Natural killer cell (primary cell): ENCODE results near the gene LCLAT1. TPM values are rescaled to one million over a fixed set of nuclear protein-coding genes. Genes with fewer than 3 reads are reported as not detected.

ENCODE experiments used
- ATAC-seq, 3 donors: fragments of 150-1000 bp in 2 of 3; fragments of 200-7000 bp in 1 of 3; cut with Tn5 transposase; 1 replicate in 1 of 3; 2 replicates in 2 of 3; pipeline ENCODE4 v1.10.0; 2021; ENCODE audit warnings: mild to moderate bottlenecking in 2 of 3, moderate library complexity in 2 of 3
- DNase-seq, 2 donors: peaks; one replicate each; pipeline versions ENCODE4 v3.0.0 to v3.0.0-alpha.2; 2013 to 2021; ENCODE audit warnings: mixed read lengths in 1 of 2
- H3K27ac ChIP-seq: one replicate; pipeline ENCODE4 v1.5.1; 2013; ENCODE audit warnings: mild to moderate bottlenecking, low read length
- H3K27me3 ChIP-seq: one replicate; pipeline ENCODE4 v1.6.1; 2013; ENCODE audit warnings: low read length; ENCODE audit not compliant: control insufficient read depth, insufficient read depth
- H3K36me3 ChIP-seq: one replicate; pipeline ENCODE4 v1.6.1; 2013; ENCODE audit warnings: low read length; ENCODE audit not compliant: control insufficient read depth, insufficient read depth
- H3K4me1 ChIP-seq: one replicate; pipeline ENCODE4 v1.6.1; 2013; ENCODE audit warnings: low read length; ENCODE audit not compliant: control insufficient read depth, insufficient read depth
- H3K4me3 ChIP-seq: one replicate; pipeline ENCODE4 v1.5.1; 2013; ENCODE audit warnings: low read length
- H3K9me3 ChIP-seq: one replicate; pipeline ENCODE4 v1.6.1; 2013; ENCODE audit warnings: low read length; ENCODE audit not compliant: control insufficient read depth, insufficient read depth
- H3K27ac Mint-ChIP-seq, 2 donors: one replicate each; pipeline ENCODE4 v1.8.0; 2022; ENCODE audit warnings: mild to moderate bottlenecking in 2 of 2, mixed read lengths in 2 of 2, moderate library complexity in 1 of 2
- H3K27me3 Mint-ChIP-seq, 2 donors: one replicate each; pipeline ENCODE4 v1.8.0; 2022; ENCODE audit warnings: low read depth in 2 of 2, mixed read lengths in 2 of 2
- H3K36me3 Mint-ChIP-seq: one replicate; pipeline ENCODE4 v1.8.0; 2022; ENCODE audit warnings: mixed read lengths
- H3K4me1 Mint-ChIP-seq, 2 donors: one replicate each; pipeline ENCODE4 v1.8.0; 2022; ENCODE audit warnings: mixed read lengths in 2 of 2
- H3K4me3 Mint-ChIP-seq: one replicate; pipeline ENCODE4 v1.8.0; 2022; ENCODE audit warnings: mild to moderate bottlenecking, moderate library complexity, mixed read lengths
- H3K9me3 Mint-ChIP-seq, 2 donors: one replicate each; pipeline ENCODE4 v1.8.0; 2022; ENCODE audit warnings: mixed read lengths in 2 of 2
- WGBS: methylation state at CpG from one replicate; pipeline ENCODE4 v1.1.7; 2013; ENCODE audit warnings: missing lambda C conversion rate; ENCODE audit not compliant: insufficient coverage; 5-methylcytosine and 5-hydroxymethylcytosine counted together
- intact Hi-C: fragments of 100-400 bp; cut with micrococcal nuclease; formaldehyde crosslinking; loops from one replicate; pipeline ENCODE4 v1.14.2; 2022
- total RNA-seq, 4 donors: library from RNA; stranded (reverse); fragments of 120-200 nt in 1 of 4; gene quantifications; one replicate each; pipeline versions ENCODE4 v1.2.3 to v1.2.4, GENCODE V29; 2013 to 2022
- TF ChIP-seq, protein P1 (sequence below): fragments of 200-600 bp; IDR thresholded peaks from one replicate; pipeline ENCODE4 v1.8.0; 2022; ENCODE audit warnings: antibody characterized with exemption

Gene LCLAT1
- total RNA-seq, 3 donors from 2014 or later (not counting 1 experiment from before 2014, with no cell fraction given) = 13.0 to 16.2 (median 14.2) TPM

DNA sequence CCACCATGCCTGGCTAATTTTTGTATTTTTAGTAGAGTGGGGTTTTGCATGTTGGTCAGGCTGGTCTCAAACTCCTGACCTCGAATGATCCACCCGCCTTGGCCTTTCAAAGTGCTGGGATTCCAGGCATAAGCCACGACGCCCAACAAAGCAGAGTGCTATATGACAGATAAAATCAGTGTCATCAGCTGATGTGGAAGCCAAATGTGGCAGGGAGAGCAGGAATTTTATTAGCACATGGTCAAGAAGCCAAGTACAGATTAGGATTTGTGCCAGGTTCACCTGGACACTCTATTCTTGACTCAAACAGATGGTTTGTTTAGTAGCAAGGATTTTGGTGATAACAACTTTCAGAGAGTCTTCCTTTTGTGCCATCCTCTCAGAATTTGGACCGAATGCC lies 62.7 kb downstream of the LCLAT1 start:
- intact Hi-C loops = no loop called here
- TF ChIP-seq, protein P1, sequence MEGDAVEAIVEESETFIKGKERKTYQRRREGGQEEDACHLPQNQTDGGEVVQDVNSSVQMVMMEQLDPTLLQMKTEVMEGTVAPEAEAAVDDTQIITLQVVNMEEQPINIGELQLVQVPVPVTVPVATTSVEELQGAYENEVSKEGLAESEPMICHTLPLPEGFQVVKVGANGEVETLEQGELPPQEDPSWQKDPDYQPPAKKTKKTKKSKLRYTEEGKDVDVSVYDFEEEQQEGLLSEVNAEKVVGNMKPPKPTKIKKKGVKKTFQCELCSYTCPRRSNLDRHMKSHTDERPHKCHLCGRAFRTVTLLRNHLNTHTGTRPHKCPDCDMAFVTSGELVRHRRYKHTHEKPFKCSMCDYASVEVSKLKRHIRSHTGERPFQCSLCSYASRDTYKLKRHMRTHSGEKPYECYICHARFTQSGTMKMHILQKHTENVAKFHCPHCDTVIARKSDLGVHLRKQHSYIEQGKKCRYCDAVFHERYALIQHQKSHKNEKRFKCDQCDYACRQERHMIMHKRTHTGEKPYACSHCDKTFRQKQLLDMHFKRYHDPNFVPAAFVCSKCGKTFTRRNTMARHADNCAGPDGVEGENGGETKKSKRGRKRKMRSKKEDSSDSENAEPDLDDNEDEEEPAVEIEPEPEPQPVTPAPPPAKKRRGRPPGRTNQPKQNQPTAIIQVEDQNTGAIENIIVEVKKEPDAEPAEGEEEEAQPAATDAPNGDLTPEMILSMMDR = no peak
- 83% methylated on average over 5 of the region's 5 CpGs for WGBS

GRCh38 chr2:30510409-30510808 lies 63.4 kb downstream of the LCLAT1 start:
- TF ChIP-seq, protein P1 = no peak
- DNase-seq = no peak
- Mint-ChIP-seq H3K27me3 (no peaks in the 10 kb centered on the region), H3K36me3 (peaks cover 11% of the 10 kb centered on the region), H3K27ac (peak overlapping the region in 1 of 2 donors; percentile 5), H3K9me3 (no peaks in the 10 kb centered on the region), H3K4me3 (no peak overlapping the region), H3K4me1 (peaks cover 51 to 60% of the 10 kb centered on the region in 2 donors)
- intact Hi-C loops = no loop called here
- H3K36me3 ChIP-seq = no peaks in the 10 kb centered on the region
- no peak for ATAC-seq
- H3K9me3 ChIP-seq = no peaks in the 10 kb centered on the region
- WGBS = 100% methylated on average over 1 of the region's 4 CpGs
- H3K27me3 ChIP-seq = no peaks in the 10 kb centered on the region
- H3K4me3 ChIP-seq = no peak overlapping the region
- H3K27ac ChIP-seq = no peak overlapping the region
- H3K4me1 ChIP-seq = no peaks in the 10 kb centered on the region

More for the DNA sequence above, 62.7 kb downstream of the LCLAT1 start:
- Mint-ChIP-seq H3K4me3 (no peak overlapping the region), H3K27ac (no peak overlapping the region), H3K27me3 (no peaks in the 10 kb centered on the region), H3K4me1 (peaks cover 52 to 61% of the 10 kb centered on the region in 2 donors), H3K36me3 (peaks cover 11% of the 10 kb centered on the region), H3K9me3 (no peaks in the 10 kb centered on the region)
- H3K9me3 ChIP-seq = no peaks in the 10 kb centered on the region
- no peak for ATAC-seq
- H3K4me3 ChIP-seq = no peak overlapping the region
- H3K27me3 ChIP-seq = no peaks in the 10 kb centered on the region
- no peak overlapping the region for H3K27ac ChIP-seq
- no peak for DNase-seq
- H3K4me1 ChIP-seq = peaks cover under 1% of the 10 kb centered on the region
- H3K36me3 ChIP-seq = no peaks in the 10 kb centered on the region

DNA sequence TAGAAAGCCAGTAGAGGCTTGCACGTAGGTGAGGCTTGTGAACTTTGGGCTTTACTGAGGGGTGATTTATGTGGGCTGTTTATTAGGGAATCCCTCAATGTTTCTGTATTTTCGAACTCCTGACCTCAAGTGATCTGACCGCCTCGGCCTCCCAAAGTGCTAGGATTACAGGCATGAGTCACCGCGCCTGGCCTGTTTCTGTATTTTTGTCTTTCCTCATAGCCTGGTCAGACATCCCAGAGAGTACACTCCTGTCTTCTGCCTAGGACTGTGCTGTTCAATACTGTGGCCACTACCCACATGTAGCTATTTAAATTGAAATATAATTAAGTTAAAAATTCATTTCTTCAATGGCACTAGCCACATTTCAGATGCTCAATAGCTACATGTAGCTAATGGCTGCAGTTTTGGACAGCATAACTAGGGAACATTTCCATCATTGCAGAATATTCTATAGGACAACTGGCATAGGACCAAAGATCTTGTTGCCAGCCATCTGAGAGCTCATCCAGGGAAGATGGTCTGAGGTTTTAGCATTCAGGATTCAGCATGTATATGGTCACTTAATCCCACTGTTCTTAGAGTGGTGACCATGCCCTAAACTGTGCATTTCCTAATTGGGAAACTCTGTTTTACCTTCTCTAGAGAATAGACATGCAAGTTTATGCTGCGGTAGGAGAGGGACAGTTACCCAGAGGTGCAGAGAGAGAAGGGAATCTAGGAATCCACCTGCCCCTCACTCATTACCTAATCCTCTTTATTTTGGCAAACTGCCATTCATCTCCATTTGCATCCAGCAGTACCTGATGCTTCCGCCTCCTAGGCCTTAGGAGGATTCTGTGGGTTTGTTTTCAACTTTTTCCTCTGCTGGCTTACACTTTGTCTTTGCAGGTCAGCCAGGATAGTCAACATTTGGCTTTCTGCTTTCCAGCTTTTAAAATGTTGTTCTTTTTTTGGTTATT lies 64.4 kb downstream of the LCLAT1 start:
- Histone ChIP-seq H3K9me3 (no peaks in the 10 kb centered on the region), H3K27ac (no peak overlapping the region), H3K27me3 (no peaks in the 10 kb centered on the region), H3K4me3 (no peak overlapping the region), H3K4me1 (no peaks in the 10 kb centered on the region), H3K36me3 (no peaks in the 10 kb centered on the region)
- Mint-ChIP-seq H3K4me1 (peaks cover 47 to 54% of the 10 kb centered on the region in 2 donors), H3K27ac (no peak overlapping the region), H3K27me3 (no peaks in the 10 kb centered on the region), H3K4me3 (no peak overlapping the region), H3K36me3 (peaks cover 11% of the 10 kb centered on the region), H3K9me3 (no peaks in the 10 kb centered on the region)
- intact Hi-C loops = no loop called here
- TF ChIP-seq, protein P1 = no peak
- no peak for ATAC-seq
- no peak for DNase-seq
- 95% methylated on average over 7 of the region's 8 CpGs for WGBS
